KG1 (cell line): ENCODE results near the gene CSPG4.
"Not testable (repeated sequence)": the region's sequence is repeated elsewhere in the genome, so short reads cannot be mapped to it uniquely, and the experiment has no call there.

ENCODE experiments used
- DNase-seq: peaks from one replicate; lab custom pipeline; 2025; lab: John Stamatoyannopoulos, UW

Gene CSPG4

GRCh38 chr15:75723847-75724660 is 11.4 kb upstream of the CSPG4 start:
- DNase-seq = no peak

GRCh38 chr15:75723171-75723846 is 10.7 kb upstream of the CSPG4 start:
- no peak for DNase-seq

- no peak for DNase-seq
These were observed 9.5 kb upstream of the CSPG4 start for GRCh38 chr15:75721923-75722870.

GRCh38 chr15:75721480-75721922 is 8.9 kb upstream of the CSPG4 start:
- no peak for DNase-seq

GRCh38 chr15:75720787-75721479 is 8.3 kb upstream of the CSPG4 start:
- peak; percentile 7 for DNase-seq

- no peak for DNase-seq
These were observed 7.6 kb upstream of the CSPG4 start for GRCh38 chr15:75720297-75720696.

- no peak for DNase-seq
These were observed 5.7 kb upstream of the CSPG4 start for GRCh38 chr15:75718328-75718727.

GRCh38 chr15:75717001-75717400 is 4.4 kb upstream of the CSPG4 start:
- not testable (repeated sequence) for DNase-seq

- not testable (repeated sequence) for DNase-seq
These were observed 3.8 kb upstream of the CSPG4 start for GRCh38 chr15:75716249-75716950.

GRCh38 chr15:75715312-75715832 is 2.7 kb upstream of the CSPG4 start:
- not testable (repeated sequence) for DNase-seq

GRCh38 chr15:75714195-75714594 is 1.5 kb upstream of the CSPG4 start:
- DNase-seq = no peak

GRCh38 chr15:75713338-75713895 is 769 bp upstream of the CSPG4 start:
- DNase-seq = no peak

- DNase-seq = not testable (repeated sequence)
These were observed 1.2 kb downstream of the CSPG4 start for GRCh38 chr15:75711495-75711894.

GRCh38 chr15:75710874-75711273 is 1.8 kb downstream of the CSPG4 start:
- not testable (repeated sequence) for DNase-seq

- DNase-seq = not testable (repeated sequence)
These were observed 3.2 kb downstream of the CSPG4 start for GRCh38 chr15:75709458-75709857.

GRCh38 chr15:75706682-75706954 is 6.0 kb downstream of the CSPG4 start:
- no peak for DNase-seq

- DNase-seq = no peak
These were observed 6.6 kb downstream of the CSPG4 start for GRCh38 chr15:75705854-75706681.

GRCh38 chr15:75705375-75705774 is 7.3 kb downstream of the CSPG4 start:
- not testable (repeated sequence) for DNase-seq

GRCh38 chr15:75704618-75705017 is 8.0 kb downstream of the CSPG4 start:
- DNase-seq = no peak

- no peak for DNase-seq
These were observed 8.4 kb downstream of the CSPG4 start for GRCh38 chr15:75704263-75704615.
